H1 (cell line): ENCODE measurements around the gene SSTR3. TPM values are rescaled to one million over a fixed set of nuclear protein-coding genes. Genes with fewer than 3 reads are reported as not detected.
A peak's percentile ranks its signal among the peaks of the same experiment; 100 is the strongest.

Source experiments
- CTCF ChIA-PET: fragments of 300-600 bp; sonication (Branson Sonifier 250); formaldehyde crosslinking; loops from one replicate; lab custom pipeline; 2021; ENCODE audit not compliant: partially characterized antibody; lab: Charles Lee
- POLR2A ChIA-PET: fragments of 300-600 bp; sonication (Branson Sonifier 250); formaldehyde crosslinking; loops from one replicate; lab custom pipeline; 2021; ENCODE audit warnings: inconsistent platforms; ENCODE audit not compliant: partially characterized antibody; lab: Charles Lee
- DNase-seq, 2 experiments: peaks; one replicate each; pipeline versions ENCODE4 v3.0.0 to v3.0.0-alpha.2; 2010 to 2022; ENCODE audit warnings: low spot score in 2 of 2, low read depth in 1 of 2, mixed read lengths in 1 of 2
- FAIRE-seq: peaks from 2 replicates; lab custom pipeline; 2011; peaks lifted over from hg19 to GRCh38; lab: Jason Lieb, UNC
- H2AFZ ChIP-seq: 2 replicates; pipeline ENCODE4 v1.8.1; 2012; ENCODE audit warnings: low read length, inconsistent platforms
- H2AK5ac ChIP-seq: 2 replicates; pipeline ENCODE4 v1.6.1; 2013; ENCODE audit warnings: low read depth, low read length
- H2BK120ac ChIP-seq: replicated peaks from 2 replicates; pipeline ENCODE3; 2013; ENCODE audit warnings: low read depth, low read length, inconsistent platforms
- H2BK12ac ChIP-seq: 2 replicates; pipeline ENCODE4 v1.6.1; 2013; ENCODE audit warnings: low read depth, low read length
- H2BK15ac ChIP-seq: 2 replicates; pipeline ENCODE4 v1.6.1; 2013; ENCODE audit warnings: low read length
- H2BK20ac ChIP-seq: 2 replicates; pipeline ENCODE4 v1.6.1; 2013; ENCODE audit warnings: low read length
- H2BK5ac ChIP-seq: 2 replicates; pipeline ENCODE4 v1.6.1; 2013; ENCODE audit warnings: low read depth, low read length
- H3K14ac ChIP-seq: 2 replicates; pipeline ENCODE4 v1.6.1; 2013; ENCODE audit warnings: inconsistent platforms; ENCODE audit not compliant: insufficient read length
- H3K18ac ChIP-seq: 2 replicates; pipeline ENCODE4 v1.6.1; 2013; ENCODE audit warnings: low read length; ENCODE audit errors: extremely low read depth
- H3K23ac ChIP-seq: 2 replicates; pipeline ENCODE4 v1.6.1; 2013; ENCODE audit warnings: inconsistent platforms; ENCODE audit not compliant: insufficient read length
- H3K23me2 ChIP-seq: 2 replicates; pipeline ENCODE4 v1.6.1; 2013; ENCODE audit warnings: low read depth, low read length
- H3K27ac ChIP-seq: 2 replicates; pipeline ENCODE4 v1.6.1; 2011; ENCODE audit warnings: low read depth, low read length, inconsistent platforms
- H3K27me3 ChIP-seq, 4 experiments: replicated peaks in 1 of 4; 1 replicate in 1 of 4; 2 replicates in 3 of 4; pipeline versions ENCODE4 v1.6.1 to v1.8.1; 2011 to 2013; ENCODE audit warnings: low read length in 3 of 4, mild to moderate bottlenecking in 3 of 4, inconsistent platforms in 2 of 4, mixed read lengths in 2 of 4, moderate library complexity in 1 of 4; ENCODE audit not compliant: control insufficient read depth in 3 of 4, insufficient read depth in 3 of 4; ENCODE audit errors: extremely low read depth in 1 of 4
- H3K36me3 ChIP-seq, 4 experiments: 2 replicates each; pipeline versions ENCODE4 v1.6.1 to v1.8.1; 2011 to 2013; ENCODE audit warnings: mild to moderate bottlenecking in 4 of 4, low read length in 3 of 4, moderate library complexity in 2 of 4, control low read depth in 1 of 4, inconsistent platforms in 1 of 4; ENCODE audit not compliant: insufficient read depth in 4 of 4, control insufficient read depth in 2 of 4
- H3K4ac ChIP-seq: replicated peaks from 2 replicates; pipeline ENCODE3; 2013; ENCODE audit warnings: low read length, low read depth, mixed read lengths, inconsistent platforms; ENCODE audit not compliant: insufficient read length
- H3K4me1 ChIP-seq, 4 experiments: replicated peaks in 1 of 4; 1 replicate in 1 of 4; 2 replicates in 3 of 4; pipeline versions ENCODE4 v1.6.1 to v1.8.1; 2011 to 2013; ENCODE audit warnings: low read length in 3 of 4, inconsistent platforms in 2 of 4, mixed read lengths in 1 of 4; ENCODE audit not compliant: insufficient read depth in 4 of 4, control insufficient read depth in 3 of 4
- H3K4me2 ChIP-seq, 2 experiments: 2 replicates each; pipeline versions ENCODE4 v1.6.1 to v1.8.1; 2011 to 2013; ENCODE audit warnings: low read depth in 2 of 2, low read length in 2 of 2, control low read depth in 1 of 2, inconsistent platforms in 1 of 2, mild to moderate bottlenecking in 1 of 2; ENCODE audit not compliant: insufficient read depth in 1 of 2
- H3K4me3 ChIP-seq, 4 experiments: fragments of 200-600, 300-600 bp in 1 of 4; sonication (generic), shearing (Covaris generic), sonication (Bioruptor Twin) in 1 of 4; 2 replicates each; pipeline versions ENCODE4 v1.5.1 to v1.8.1; 2011 to 2016; ENCODE audit warnings: low read length in 4 of 4, low read depth in 3 of 4, control low read depth in 2 of 4, inconsistent platforms in 2 of 4, mild to moderate bottlenecking in 2 of 4, mixed read lengths in 1 of 4, moderate library complexity in 1 of 4; ENCODE audit not compliant: insufficient read depth in 2 of 4; ENCODE audit errors: extremely low read depth in 1 of 4
- H3K56ac ChIP-seq: replicated peaks from 2 replicates; pipeline ENCODE3; 2013; ENCODE audit warnings: low read depth, mild to moderate bottlenecking, mixed read lengths, low read length, inconsistent platforms; ENCODE audit not compliant: insufficient read length
- H3K79me1 ChIP-seq: 2 replicates; pipeline ENCODE4 v1.6.1; 2013; ENCODE audit warnings: low read depth, low read length, control low read depth
- H3K79me2 ChIP-seq, 2 experiments: 2 replicates each; pipeline versions ENCODE4 v1.6.1 to v1.8.1; 2012 to 2013; ENCODE audit warnings: low read length in 2 of 2, mild to moderate bottlenecking in 2 of 2, inconsistent platforms in 1 of 2; ENCODE audit not compliant: insufficient read depth in 2 of 2, control insufficient read depth in 1 of 2
- H3K9ac ChIP-seq, 4 experiments: replicated peaks in 1 of 4; 1 replicate in 1 of 4; 2 replicates in 3 of 4; pipeline versions ENCODE4 v1.6.1 to v1.8.1; 2011 to 2013; ENCODE audit warnings: low read depth in 3 of 4, low read length in 3 of 4, control low read depth in 2 of 4, mild to moderate bottlenecking in 2 of 4, moderate library complexity in 2 of 4, inconsistent platforms in 1 of 4; ENCODE audit errors: extremely low read depth in 1 of 4
- H3K9me3 ChIP-seq, 2 experiments: 2 replicates each; pipeline versions ENCODE4 v1.6.1 to v1.8.1; 2012 to 2013; ENCODE audit warnings: mild to moderate bottlenecking in 2 of 2, moderate library complexity in 2 of 2, control low read depth in 1 of 2, inconsistent platforms in 1 of 2, low read depth in 1 of 2, low read length in 1 of 2, mixed read lengths in 1 of 2; ENCODE audit not compliant: insufficient read depth in 2 of 2
- H4K20me1 ChIP-seq, 2 experiments: replicated peaks in 1 of 2; 2 replicates each; pipeline versions ENCODE3 to v1.8.1; 2011 to 2013; ENCODE audit warnings: inconsistent platforms in 2 of 2, low read length in 2 of 2, mild to moderate bottlenecking in 1 of 2; ENCODE audit not compliant: insufficient read depth in 2 of 2, control insufficient read depth in 1 of 2
- H4K5ac ChIP-seq: 2 replicates; pipeline ENCODE4 v1.6.1; 2013; ENCODE audit warnings: low read length, low read depth, mixed read lengths, inconsistent platforms; ENCODE audit not compliant: insufficient read length
- H4K8ac ChIP-seq: 2 replicates; pipeline ENCODE4 v1.8.0; 2013; ENCODE audit warnings: mild to moderate bottlenecking, moderate library complexity, low read length, inconsistent platforms; ENCODE audit not compliant: insufficient read depth; ENCODE audit errors: extremely low read depth
- H4K91ac ChIP-seq: replicated peaks from 2 replicates; pipeline ENCODE3; 2013; ENCODE audit warnings: low read length, mixed read lengths, inconsistent platforms; ENCODE audit not compliant: insufficient read length
- CBX5 ChIP-seq: fragments of 300-800, 300-1000 bp; sonication (generic); IDR thresholded peaks from 2 replicates; pipeline ENCODE4 v1.7.1; 2016; ENCODE audit warnings: antibody characterized with exemption, low read length, low read depth
- CBX8 ChIP-seq: fragments of 300-800, 300-1000 bp; sonication (generic); IDR thresholded peaks from 2 replicates; pipeline ENCODE4 v1.7.1; 2016; ENCODE audit warnings: low read depth, low read length, borderline replicate concordance
- EP300 ChIP-seq, 2 experiments: IDR thresholded peaks; 1 replicate in 1 of 2; 2 replicates in 1 of 2; pipeline ENCODE4 v1.6.1; 2011 to 2012; ENCODE audit warnings: low read depth in 2 of 2, low read length in 2 of 2, mild to moderate bottlenecking in 2 of 2, borderline replicate concordance in 1 of 2, inconsistent platforms in 1 of 2, moderate library complexity in 1 of 2
- EZH2 ChIP-seq: fragments of 200-600 bp; sonication (generic); IDR thresholded peaks from 2 replicates; pipeline ENCODE4 v1.7.1; 2012; ENCODE audit warnings: low read depth, mild to moderate bottlenecking, moderate library complexity, low read length, inconsistent platforms; ENCODE audit not compliant: severe bottlenecking
- JUN ChIP-seq: IDR thresholded peaks from 2 replicates; pipeline ENCODE4 v1.6.1; 2011; ENCODE audit warnings: low read depth, mild to moderate bottlenecking, improper control_type of control experiment, low read length
- KDM4A ChIP-seq: IDR thresholded peaks from one replicate; pipeline ENCODE4 v1.7.1; 2012; ENCODE audit warnings: low read depth, mild to moderate bottlenecking, moderate library complexity, low read length, inconsistent platforms; ENCODE audit not compliant: severe bottlenecking
- MAFK ChIP-seq: IDR thresholded peaks from 2 replicates; pipeline ENCODE4 v1.6.1; 2012; ENCODE audit warnings: low read depth, mild to moderate bottlenecking, improper control_type of control experiment, low read length
- MAX ChIP-seq: IDR thresholded peaks from 2 replicates; pipeline ENCODE4 v1.6.1; 2012; ENCODE audit warnings: inconsistent platforms
- POLR2AphosphoS5 ChIP-seq: IDR thresholded peaks from 2 replicates; pipeline ENCODE4 v1.6.1; 2011; ENCODE audit warnings: low read depth, low read length
- SIRT6 ChIP-seq: IDR thresholded peaks from one replicate; pipeline ENCODE4 v1.7.1; 2012; ENCODE audit warnings: low read length, inconsistent platforms
- SIX5 ChIP-seq: IDR thresholded peaks from 2 replicates; pipeline ENCODE4 v1.6.1; 2011; ENCODE audit warnings: mild to moderate bottlenecking, low read depth, low read length
- SP2 ChIP-seq: IDR thresholded peaks from 2 replicates; pipeline ENCODE4 v1.6.1; 2012; ENCODE audit warnings: mild to moderate bottlenecking, low read length, inconsistent platforms
- WGBS, 2 experiments: shearing (Covaris generic) in 1 of 2; methylation state at CpG; one replicate each; pipeline versions ENCODE4 v1.1.6 to v1.1.7; 2013 to 2015; ENCODE audit warnings: low lambda C conversion rate in 2 of 2, mixed read lengths in 2 of 2, inconsistent platforms in 1 of 2, low coverage in 1 of 2, missing lambda C conversion rate in 1 of 2; ENCODE audit not compliant: insufficient replicate concordance in 2 of 2, insufficient coverage in 1 of 2, insufficient read length in 1 of 2; ENCODE audit errors: extremely low coverage in 1 of 2, missing lambda C conversion rate in 1 of 2; 5-methylcytosine and 5-hydroxymethylcytosine counted together
- polyA plus RNA-seq, 7 experiments: library from polyadenylated mRNA; depleted of rRNA in 3 of 7; stranded (reverse) in 5 of 7; unstranded in 2 of 7; fragments of >200 nt in 5 of 7; fragments of 200-250 nt in 2 of 7; gene quantifications; 1 replicate in 5 of 7; 2 replicates in 1 of 7; 4 replicates in 1 of 7; pipeline versions ENCODE4 v1.2.1 to v1.2.3, GENCODE V29; 2011 to 2013; ENCODE audit warnings: missing spikeins in 2 of 7, mixed read lengths in 2 of 7
- total RNA-seq: library from RNA; stranded (reverse); fragmentation: NEBNext Ultra II Directional; extraction: Animal tissue kit (Norgen Biotek cat#: 25700); gene quantifications from 2 replicates; pipeline ENCODE4 v1.2.1, GENCODE V29; 2021

SSTR3 gene
- total and polyA plus RNA-seq, 2 of the 8 experiments (the other 6 are each of a cell fraction or from before 2014, with no cell fraction given), result 0.22 to 0.77 TPM

- ChIA-PET CTCF (interaction anchor here (0.7 to 7.9 kb wide), 16 partner anchors 9 to 288 kb away, joined by 3 to 77 read pairs (median 6); partner anchors contain the start of gene IL2RB), POLR2A (interaction anchor here (1.7 to 2.1 kb wide), 2 partner anchors 21 to 30 kb away, joined by 4 to 8 read pairs; partner anchors contain the start of gene C1QTNF6)
- H3K79me1 ChIP-seq, result no peaks in the 10 kb centered on the region
- no peaks in the 10 kb centered on the region for H4K20me1 ChIP-seq
- H2BK120ac ChIP-seq, result no peak overlapping the region
- no peaks in the 10 kb centered on the region for H3K23me2 ChIP-seq
- no peak overlapping the region for H3K27ac ChIP-seq
- no peak overlapping the region for H4K8ac ChIP-seq
- WGBS, 2 experiments, result 79% methylated on average over 16 of the region's 17 CpGs; no CpG with 5 or more reads in 1 of the 2 experiments
- no peak overlapping the region for H2BK5ac ChIP-seq
- H3K18ac ChIP-seq, result no peak overlapping the region
- no peak overlapping the region for H3K9ac ChIP-seq
- no peak overlapping the region for H2BK20ac ChIP-seq
- no peak overlapping the region for H3K23ac ChIP-seq
- no peak overlapping the region for H4K91ac ChIP-seq
- H3K4me1 ChIP-seq, result peaks cover 0 to 11% (median 4%) of the 10 kb centered on the region in 4 experiments; a peak in 4 of 7 replicates
- H3K36me3 ChIP-seq, result no peaks in the 10 kb centered on the region
- H3K14ac ChIP-seq, result no peak overlapping the region
- H3K4me2 ChIP-seq, result no peak overlapping the region
- H3K4ac ChIP-seq, result no peak overlapping the region
- no peaks in the 10 kb centered on the region; a peak in 1 of 7 replicates for H3K27me3 ChIP-seq
- H2AFZ ChIP-seq, result no peak overlapping the region
- no peak overlapping the region for H4K5ac ChIP-seq
- FAIRE-seq (no peak), DNase-seq (no peak)
- no peak overlapping the region for H3K56ac ChIP-seq
- H2BK15ac ChIP-seq, result peak overlapping the region; percentile 31; the same call in 1 of the 2 replicates
- H3K79me2 ChIP-seq, result no peaks in the 10 kb centered on the region
- H2AK5ac ChIP-seq, result no peak overlapping the region
- H3K4me3 ChIP-seq, result no peak overlapping the region
- H3K9me3 ChIP-seq, result no peaks in the 10 kb centered on the region
- no peak overlapping the region; the same call in 1 of the 2 replicates for H2BK12ac ChIP-seq
- TF ChIP-seq CBX8, result no peak
- no peak for TF ChIP-seq JUN
- no peak for TF ChIP-seq MAX
- TF ChIP-seq MAFK, result no peak
- no peak for TF ChIP-seq EZH2
- no peak for TF ChIP-seq SP2
- no peak for TF ChIP-seq EP300 (IDR thresholded peaks at IDR 0.05; ENCODE audit: borderline replicate concordance in 1 of 2, low read depth in 2 of 2, low read length in 2 of 2)
- no peak for TF ChIP-seq CBX5
- TF ChIP-seq KDM4A, result no peak
- no peak for TF ChIP-seq SIRT6
- no peak for TF ChIP-seq POLR2AphosphoS5
- no peak for TF ChIP-seq SIX5
Observed at GRCh38 chr22:37167176-37167980, 44.9 kb downstream of the SSTR3 start.
